NCI-H1105 treated with DMSO at 0.1 percent for 48 hours (cell line): ENCODE data around the gene OPN4.

Source experiments
- DNase-seq: peaks from one replicate; lab custom pipeline; 2025; lab: John Stamatoyannopoulos, UW

The OPN4 gene

GRCh38 chr10:86662186-86663045 is 8.1 kb downstream of the OPN4 start:
- no peak for DNase-seq

- DNase-seq, result no peak
Observed at GRCh38 chr10:86663046-86663345, 8.6 kb downstream of the OPN4 start.

- DNase-seq, result no peak
Observed at GRCh38 chr10:86663576-86664339, 9.4 kb downstream of the OPN4 start.

- DNase-seq, result no peak
Observed at GRCh38 chr10:86664341-86665217, 10.2 kb downstream of the OPN4 start.

- DNase-seq, result no peak
Observed at GRCh38 chr10:86665218-86665607, 10.9 kb downstream of the OPN4 start.

- no peak for DNase-seq
Observed at GRCh38 chr10:86665868-86666267, 11.5 kb downstream of the OPN4 start.

- no peak for DNase-seq
Observed at GRCh38 chr10:86666538-86666937, 12.2 kb downstream of the OPN4 start.

- no peak for DNase-seq
Observed at GRCh38 chr10:86667421-86668181, 13.3 kb downstream of the OPN4 start.

- peak; percentile 1 for DNase-seq
Observed at GRCh38 chr10:86668297-86669165, 14.2 kb downstream of the OPN4 start, which contains the start of gene LDB3. LDB3 (plus strand) TSS chr10:86668511; CDS start chr10:86668692, 181 bp downstream.

- no peak for DNase-seq
Observed at GRCh38 chr10:86670290-86670811, 16.0 kb downstream of the OPN4 start.

GRCh38 chr10:86670876-86671275 is 16.5 kb downstream of the OPN4 start:
- DNase-seq, result no peak

- DNase-seq, result no peak
Observed at GRCh38 chr10:86671419-86671818, 17.1 kb downstream of the OPN4 start.

GRCh38 chr10:86671985-86672710 is 17.8 kb downstream of the OPN4 start:
- DNase-seq, result no peak

- no peak for DNase-seq
Observed at GRCh38 chr10:86673216-86673826, 19.0 kb downstream of the OPN4 start.

GRCh38 chr10:86673827-86674581 is 19.7 kb downstream of the OPN4 start:
- DNase-seq, result no peak

- DNase-seq, result no peak
Observed at GRCh38 chr10:86674912-86675311, 20.6 kb downstream of the OPN4 start.

GRCh38 chr10:86677374-86677773 is 23.0 kb downstream of the OPN4 start:
- DNase-seq, result no peak

GRCh38 chr10:86678999-86679792 is 24.8 kb downstream of the OPN4 start:
- no peak for DNase-seq
